Transverse colon (tissue), 4 donors: Measurements from ENCODE around the gene LRP10. TPM values are rescaled to one million over a fixed set of nuclear protein-coding genes. Genes with fewer than 3 reads are reported as not detected.

Source experiments
- DNase-seq: peaks from one replicate; pipeline ENCODE4 v3.0.0-alpha.2; 2019
- H3K27ac ChIP-seq, 4 donors: fragments of 200-600 bp; sonication (generic); 2 replicates each; pipeline ENCODE4 v1.5.1; 2016 to 2018; ENCODE audit warnings: inconsistent platforms in 4 of 4
- H3K27me3 ChIP-seq: fragments of 200-600 bp; sonication (generic); 2 replicates; pipeline ENCODE4 v1.5.1; 2017; ENCODE audit warnings: inconsistent platforms
- H3K36me3 ChIP-seq, 4 donors: fragments of 200-600 bp; sonication (generic); 2 replicates each; pipeline ENCODE4 v1.5.1; 2017 to 2019; ENCODE audit warnings: inconsistent platforms in 4 of 4
- H3K4me1 ChIP-seq, 4 donors: fragments of 200-600 bp; sonication (generic); 2 replicates each; pipeline ENCODE4 v1.5.1; 2017 to 2020; ENCODE audit warnings: inconsistent platforms in 4 of 4
- H3K4me3 ChIP-seq, 4 donors: fragments of 200-600 bp; sonication (generic); 1 replicate in 1 of 4; 2 replicates in 3 of 4; pipeline versions ENCODE4 v1.5.1 to v1.6.1; 2017 to 2019; ENCODE audit warnings: inconsistent platforms in 4 of 4
- H3K9me3 ChIP-seq, 2 donors: fragments of 200-600 bp; sonication (generic); 2 replicates each; pipeline ENCODE4 v1.5.1; 2017 to 2019; ENCODE audit warnings: inconsistent platforms in 2 of 2
- EP300 ChIP-seq: sonication (generic); formaldehyde crosslinking; IDR thresholded peaks from one replicate; pipeline ENCODE4 v1.6.1; 2017; ENCODE audit warnings: antibody characterized with exemption, low read depth
- POLR2A ChIP-seq: fragments of 450-650 bp; IDR thresholded peaks from one replicate; pipeline ENCODE4 v1.6.1; 2016; ENCODE audit warnings: antibody characterized with exemption, mild to moderate bottlenecking, moderate library complexity
- POLR2AphosphoS5 ChIP-seq, 3 donors: sonication (generic); formaldehyde crosslinking; IDR thresholded peaks; one replicate each; pipeline ENCODE4 v1.6.1; 2016; ENCODE audit warnings: antibody characterized with exemption in 3 of 3
- WGBS, 2 donors: methylation state at CpG; one replicate each; pipeline ENCODE4 v1.1.5; 2018; ENCODE audit warnings: low coverage in 1 of 2; 5-methylcytosine and 5-hydroxymethylcytosine counted together
- in situ Hi-C, 4 donors: fragments of 200-750 bp; cut with MboI; loops; one replicate each; pipeline versions ENCODE4 v1.15.0 to v1.15.1; 2017; ENCODE audit warnings: low sequenced_read_pairs in 3 of 4, low pct_ligation_motif_present in 1 of 4, low pct_unique_long_range_greater_than_20kb in 1 of 4
- intact Hi-C: fragments of 100-400 bp; cut with DNase I; formaldehyde crosslinking; loops from one replicate; pipeline ENCODE4 v1.15.1; 2023; ENCODE audit warnings: low total_unique reads
- total RNA-seq, 4 donors: library from RNA; depleted of rRNA; stranded (reverse); fragments of >200 nt; gene quantifications; one replicate each; pipeline ENCODE4 v1.1.0, GENCODE V29; 2016
- TF ChIP-seq, protein P1 (sequence below), 5 experiments: fragments of 200-600 bp in 3 of 5; fragments of 450-650 bp in 2 of 5; sonication (generic) in 3 of 5; IDR thresholded peaks; 1 replicate in 2 of 5; 2 replicates in 3 of 5; pipeline ENCODE4 v1.5.1; 2016 to 2017; ENCODE audit warnings: antibody characterized with exemption in 5 of 5, inconsistent platforms in 3 of 5, mild to moderate bottlenecking in 2 of 5, moderate library complexity in 1 of 5

LRP10 gene
- total RNA-seq, 4 donors from 2014 or later = 88.8 to 232 (median 180) TPM

DNA sequence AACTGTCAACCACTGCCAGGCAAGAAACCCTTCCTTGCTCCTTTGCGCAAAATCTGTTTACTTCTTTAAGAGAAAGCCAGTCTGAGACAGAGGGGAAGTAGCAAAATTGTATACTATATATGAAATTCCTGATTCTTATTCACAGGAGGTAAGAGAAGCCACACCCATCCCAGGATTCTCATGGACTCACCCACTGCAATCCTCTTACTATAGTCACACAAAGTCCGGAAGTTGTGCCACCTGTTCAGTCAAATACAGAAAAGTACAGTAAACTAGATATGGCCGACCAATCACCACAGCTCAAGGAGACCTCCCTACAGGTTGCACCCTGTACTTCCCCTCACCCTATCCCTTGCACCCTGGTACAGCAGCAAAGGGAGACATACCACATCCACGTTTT, 54.8 kb downstream of the LRP10 start:
- intact Hi-C loops (no loop called here), in situ Hi-C loops (no loop called here)
- Histone ChIP-seq H3K4me1 (peaks cover 9 to 43% (median 19%) of the 10 kb centered on the region in 4 donors), H3K36me3 (peaks cover 0 to 22% (median 10%) of the 10 kb centered on the region in 4 donors), H3K27me3 (no peaks in the 10 kb centered on the region), H3K9me3 (no peaks in the 10 kb centered on the region), H3K4me3 (no peak overlapping the region), H3K27ac (peak overlapping the region; percentile 14 to 70 (median 42))
- peak; percentile 48 for DNase-seq
- TF ChIP-seq POLR2AphosphoS5 (IDR thresholded peaks at IDR 0.05) (peak in 1 of 3 donors; percentile 13), EP300 (no peak), POLR2A (no peak)
- TF ChIP-seq, protein P1, sequence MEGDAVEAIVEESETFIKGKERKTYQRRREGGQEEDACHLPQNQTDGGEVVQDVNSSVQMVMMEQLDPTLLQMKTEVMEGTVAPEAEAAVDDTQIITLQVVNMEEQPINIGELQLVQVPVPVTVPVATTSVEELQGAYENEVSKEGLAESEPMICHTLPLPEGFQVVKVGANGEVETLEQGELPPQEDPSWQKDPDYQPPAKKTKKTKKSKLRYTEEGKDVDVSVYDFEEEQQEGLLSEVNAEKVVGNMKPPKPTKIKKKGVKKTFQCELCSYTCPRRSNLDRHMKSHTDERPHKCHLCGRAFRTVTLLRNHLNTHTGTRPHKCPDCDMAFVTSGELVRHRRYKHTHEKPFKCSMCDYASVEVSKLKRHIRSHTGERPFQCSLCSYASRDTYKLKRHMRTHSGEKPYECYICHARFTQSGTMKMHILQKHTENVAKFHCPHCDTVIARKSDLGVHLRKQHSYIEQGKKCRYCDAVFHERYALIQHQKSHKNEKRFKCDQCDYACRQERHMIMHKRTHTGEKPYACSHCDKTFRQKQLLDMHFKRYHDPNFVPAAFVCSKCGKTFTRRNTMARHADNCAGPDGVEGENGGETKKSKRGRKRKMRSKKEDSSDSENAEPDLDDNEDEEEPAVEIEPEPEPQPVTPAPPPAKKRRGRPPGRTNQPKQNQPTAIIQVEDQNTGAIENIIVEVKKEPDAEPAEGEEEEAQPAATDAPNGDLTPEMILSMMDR (IDR thresholded peaks at IDR 0.05) = no peak
- WGBS, 2 donors = 40 to 57% methylated on average over 1 to 4 of the region's 4 CpGs

DNA sequence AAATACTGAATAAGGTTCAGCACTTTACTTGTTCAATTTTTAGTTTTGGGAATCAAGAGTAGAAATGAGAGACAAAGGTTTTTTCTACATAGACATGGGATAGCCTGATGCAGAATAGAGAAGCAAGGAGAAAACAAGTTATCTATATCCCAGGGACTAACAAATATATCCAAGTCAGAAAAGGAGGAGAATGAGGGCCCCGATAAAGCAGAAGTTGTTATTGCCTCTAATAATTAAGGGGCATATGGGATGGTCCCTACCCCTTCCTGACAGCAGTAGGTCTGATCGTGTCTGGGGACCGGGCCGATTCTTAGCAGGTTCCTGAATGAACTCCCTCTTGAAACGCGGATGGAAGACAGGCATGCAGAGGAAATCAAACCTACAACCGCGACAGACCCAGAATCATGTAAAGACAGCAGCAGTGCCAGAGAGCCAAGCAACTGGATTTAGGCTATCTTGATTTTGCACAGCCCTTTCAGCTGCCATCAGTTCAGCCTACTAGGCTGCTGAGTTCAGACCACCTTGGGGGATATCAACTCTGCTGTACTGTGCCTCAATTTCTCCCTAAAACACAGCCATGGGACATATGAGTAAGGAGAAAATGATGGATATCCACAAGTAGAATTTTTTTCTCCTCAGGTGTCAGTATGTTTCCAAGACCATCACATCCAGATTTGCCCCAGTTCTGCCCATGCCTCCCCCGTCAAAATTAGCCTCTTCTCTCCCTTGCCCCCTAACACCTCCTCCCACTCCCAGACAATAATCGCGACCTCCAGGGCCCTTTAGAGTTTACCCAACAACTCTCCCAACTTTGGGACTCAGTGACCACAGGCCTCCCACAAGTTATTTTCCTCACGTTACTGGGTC, 56.9 kb downstream of the LRP10 start:
- 0 to 7% methylated on average over 1 to 12 of the region's 12 CpGs for WGBS, 2 donors
- no peaks in the 10 kb centered on the region for H3K9me3 ChIP-seq
- H3K27me3 ChIP-seq = no peaks in the 10 kb centered on the region
- in situ Hi-C loops (no loop called here), intact Hi-C loops (no loop called here)
- TF ChIP-seq POLR2A (no peak), POLR2AphosphoS5 (IDR thresholded peaks at IDR 0.05) (no peak), EP300 (no peak)
- TF ChIP-seq, protein P1 (IDR thresholded peaks at IDR 0.05) = no peak
- H3K4me1 ChIP-seq = peaks cover 9 to 43% (median 19%) of the 10 kb centered on the region in 4 donors
- DNase-seq = no peak
- peak overlapping the region; percentile 74 to 95 (median 80) for H3K4me3 ChIP-seq
- peak overlapping the region; percentile 82 to 94 (median 93) for H3K27ac ChIP-seq
- H3K36me3 ChIP-seq = peaks cover 0 to 13% (median 5%) of the 10 kb centered on the region in 4 donors

DNA sequence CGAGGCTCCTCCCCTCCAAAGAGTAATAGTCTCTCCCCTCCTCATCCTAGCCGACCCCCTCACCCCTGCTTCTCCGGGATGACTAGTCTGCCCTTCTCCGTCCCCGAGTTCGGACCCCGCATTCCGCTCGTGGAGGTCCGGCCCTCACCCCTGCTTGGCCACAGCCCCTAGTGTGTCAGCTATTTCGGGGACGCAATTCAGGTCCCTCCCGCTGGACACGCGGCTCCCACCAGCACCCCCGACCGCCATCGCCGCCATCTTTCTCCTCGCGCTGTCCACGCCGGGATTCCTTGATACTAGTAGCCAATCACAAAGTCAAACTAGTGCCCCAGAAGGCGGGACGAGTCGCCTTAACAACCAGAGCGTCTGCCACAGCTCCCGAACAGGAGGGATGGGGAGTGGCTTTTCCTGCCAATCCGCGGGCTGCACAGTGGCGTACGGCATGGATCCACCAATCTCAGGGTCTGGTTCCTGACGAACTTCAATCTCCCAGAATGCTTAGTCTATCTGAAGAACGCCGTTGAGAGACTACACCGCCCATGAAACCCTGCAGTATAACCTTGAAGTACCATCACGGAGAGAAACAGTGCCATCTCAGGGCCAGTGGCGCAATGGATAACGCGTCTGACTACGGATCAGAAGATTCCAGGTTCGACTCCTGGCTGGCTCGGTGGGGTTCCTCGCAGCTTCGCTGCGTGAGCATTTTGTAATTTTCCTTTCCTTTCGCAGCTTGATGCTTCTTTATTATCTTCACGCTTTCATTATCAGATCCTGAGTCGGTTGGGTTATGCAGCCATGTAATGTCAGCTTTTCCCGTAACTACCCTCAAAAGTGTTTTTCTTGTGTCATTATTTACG, 57.8 kb downstream of the LRP10 start, which contains the start of gene PRMT5:
Gene PRMT5, minus strand, starts transcription at position 273 of the 857 bp plus-strand sequence. Its CDS starts 15 bp downstream, at position 258.
- Histone ChIP-seq H3K4me1 (peaks cover 9 to 43% (median 19%) of the 10 kb centered on the region in 4 donors), H3K4me3 (peak within 1 kb of the TSS; percentile 74 to 95 (median 80)), H3K27ac (peak within 1 kb of the TSS; percentile 82 to 94 (median 93)), H3K36me3 (peaks cover 0 to 5% (median 2%) of the 10 kb centered on the region in 4 donors), H3K27me3 (no peaks in the 10 kb centered on the region), H3K9me3 (no peaks in the 10 kb centered on the region)
- intact Hi-C loops (no loop called here), in situ Hi-C loops (no loop called here)
- TF ChIP-seq, protein P1 (IDR thresholded peaks at IDR 0.05) = no peak
- peak; percentile 84 to 91 (median 85) for TF ChIP-seq POLR2AphosphoS5 (IDR thresholded peaks at IDR 0.05)
- TF ChIP-seq EP300 = no peak
- TF ChIP-seq POLR2A = peak; percentile 93
- peak; percentile 99 for DNase-seq
- 1% methylated on average over 21 to 50 of the region's 51 CpGs for whole genome bisulfite sequencing, 2 donors

DNA sequence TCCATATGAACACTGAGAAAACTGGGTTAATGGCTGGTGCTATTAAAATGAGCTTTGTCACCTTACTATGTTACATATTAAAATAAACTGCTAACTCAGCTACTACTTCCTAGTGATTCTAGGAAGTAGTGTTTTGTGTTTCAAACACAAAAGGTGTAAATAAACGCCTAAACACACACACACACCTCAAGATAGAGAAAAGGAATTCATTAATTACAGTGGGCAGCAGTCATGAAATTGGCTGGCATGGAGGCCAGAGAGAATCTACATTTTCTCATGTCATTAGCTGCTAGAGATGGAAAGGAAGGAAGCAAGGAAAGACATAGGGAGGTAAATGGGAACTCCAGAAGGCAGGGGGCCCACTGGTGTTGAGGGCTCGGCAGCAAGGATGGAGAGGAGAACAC, 58.4 kb downstream of the LRP10 start:
- Histone ChIP-seq H3K4me3 (peak overlapping the region; percentile 11 to 95 (median 52)), H3K4me1 (peaks cover 9 to 43% (median 19%) of the 10 kb centered on the region in 4 donors), H3K9me3 (no peaks in the 10 kb centered on the region), H3K27me3 (no peaks in the 10 kb centered on the region), H3K27ac (peak overlapping the region; percentile 82 to 94 (median 93)), H3K36me3 (no peaks in the 10 kb centered on the region)
- in situ Hi-C loops = no loop called here
- DNase-seq = no peak
- TF ChIP-seq POLR2A = no peak
- no peak for TF ChIP-seq POLR2AphosphoS5 (IDR thresholded peaks at IDR 0.05)
- TF ChIP-seq EP300 = no peak
- TF ChIP-seq, protein P1 (IDR thresholded peaks at IDR 0.05) = no peak
- WGBS, 2 donors = 0 to 7% methylated on average over 2 of the region's 2 CpGs
- intact Hi-C loops = no loop called here
